WERI-Rb-1 (cell line): ENCODE measurements around the gene CCDC184.
"Not testable (repeated sequence)": the region's sequence is repeated elsewhere in the genome, so short reads cannot be mapped to it uniquely, and the experiment has no call there.

Experiments used
- DNase-seq: peaks from one replicate; pipeline ENCODE4 v3.0.0-alpha.2; 2020
- H3K27ac ChIP-seq: fragments of 250-450 bp; sonication (Bioruptor Pico); 2 replicates; pipeline ENCODE4 v1.5.1; 2020; ENCODE audit warnings: mild to moderate bottlenecking, moderate library complexity
- H3K27me3 ChIP-seq: fragments of 250-450 bp; sonication (Bioruptor Pico); 2 replicates; pipeline ENCODE4 v1.5.1; 2021; ENCODE audit warnings: mild to moderate bottlenecking, low read depth, moderate library complexity; ENCODE audit not compliant: insufficient read depth, severe bottlenecking
- H3K36me3 ChIP-seq: fragments of 250-450 bp; sonication (Bioruptor Pico); 2 replicates; pipeline ENCODE4 v1.5.1; 2020; ENCODE audit warnings: mild to moderate bottlenecking, moderate library complexity
- H3K4me3 ChIP-seq: 2 replicates; pipeline ENCODE4 v1.5.1; 2011; ENCODE audit warnings: low read depth, mild to moderate bottlenecking, control low read depth, low read length
- H3K9me3 ChIP-seq: fragments of 250-450 bp; sonication (Bioruptor Pico); 2 replicates; pipeline ENCODE4 v1.5.1; 2021; ENCODE audit warnings: mild to moderate bottlenecking, moderate library complexity; ENCODE audit not compliant: severe bottlenecking
- CTCF ChIP-seq: IDR thresholded peaks from 2 replicates; pipeline ENCODE4 v1.5.1; 2011; ENCODE audit warnings: low read depth, mild to moderate bottlenecking, control low read depth, inconsistent platforms, low read length

CCDC184 gene

GRCh38 chr12:48151103-48151771 lies 32.2 kb upstream of the CCDC184 start:
- H3K36me3 ChIP-seq: peaks cover 54% of the 10 kb centered on the region
- no peak overlapping the region for H3K4me3 ChIP-seq
- H3K9me3 ChIP-seq: no peaks in the 10 kb centered on the region
- no peak overlapping the region for H3K27ac ChIP-seq
- DNase-seq: no peak
- TF ChIP-seq CTCF: no peak
- no peaks in the 10 kb centered on the region for H3K27me3 ChIP-seq

- H3K36me3 ChIP-seq: peaks cover 26% of the 10 kb centered on the region
- DNase-seq, H3K4me3 ChIP-seq, H3K9me3 ChIP-seq, H3K27me3 ChIP-seq: not testable (repeated sequence)
- peak overlapping the region; percentile 95; the same call in 1 of the 2 replicates for H3K27ac ChIP-seq
Measured at GRCh38 chr12:48155786-48156185, 27.7 kb upstream of the CCDC184 start.

- no peak for DNase-seq
- H3K27ac ChIP-seq: peak overlapping the region; percentile 95
- no peaks in the 10 kb centered on the region for H3K27me3 ChIP-seq
Measured at GRCh38 chr12:48156652-48157017, 26.8 kb upstream of the CCDC184 start.

GRCh38 chr12:48157018-48157888 lies 26.2 kb upstream of the CCDC184 start, which contains the start of gene ASB8:
Gene ASB8 (minus strand): TSS chr12:48157515. CDS start chr12:48153496, 4,019 bp downstream.
- peak; percentile 42; the same call in 1 of the 2 replicates for TF ChIP-seq CTCF
- DNase-seq: peak; percentile 99
- Histone ChIP-seq H3K36me3 (peaks cover 17% of the 10 kb centered on the region), H3K4me3 (peak within 1 kb of the TSS; percentile 100), H3K9me3 (no peaks in the 10 kb centered on the region), H3K27ac (peak within 1 kb of the TSS; percentile 95), H3K27me3 (no peaks in the 10 kb centered on the region)

More at GRCh38 chr12:48156652-48157017, 26.8 kb upstream of the CCDC184 start:
- Histone ChIP-seq H3K4me3 (peak overlapping the region; percentile 100), H3K36me3 (peaks cover 18% of the 10 kb centered on the region), H3K9me3 (no peaks in the 10 kb centered on the region)
- TF ChIP-seq CTCF: no peak

- peak overlapping the region; percentile 100 for H3K4me3 ChIP-seq
- H3K27ac ChIP-seq: peak overlapping the region; percentile 95
- no peaks in the 10 kb centered on the region for H3K27me3 ChIP-seq
- TF ChIP-seq CTCF: no peak
- H3K9me3 ChIP-seq: no peaks in the 10 kb centered on the region
- DNase-seq: no peak
- peaks cover 12% of the 10 kb centered on the region for H3K36me3 ChIP-seq
Measured at GRCh38 chr12:48157889-48158370, 25.5 kb upstream of the CCDC184 start.

- no peak overlapping the region for H3K4me3 ChIP-seq
- no peaks in the 10 kb centered on the region for H3K9me3 ChIP-seq
- TF ChIP-seq CTCF: no peak
- DNase-seq: no peak
- no peak overlapping the region for H3K27ac ChIP-seq
- no peaks in the 10 kb centered on the region for H3K27me3 ChIP-seq
- peaks cover 2% of the 10 kb centered on the region; the same call in 1 of the 2 replicates for H3K36me3 ChIP-seq
Measured at GRCh38 chr12:48160046-48160445, 23.4 kb upstream of the CCDC184 start.
